ENCODE results near the gene SIX6. TPM values are rescaled to one million over a fixed set of nuclear protein-coding genes. Genes with fewer than 3 reads are reported as not detected.

SIX6 gene
- not detected in 2 replicates for total RNA-seq

GRCh38 chr14:60508707-60509437 lies at the start of gene SIX6:
Gene SIX6 (plus strand): TSS chr14:60509146. CDS start chr14:60509399, 253 bp downstream.

DNA sequence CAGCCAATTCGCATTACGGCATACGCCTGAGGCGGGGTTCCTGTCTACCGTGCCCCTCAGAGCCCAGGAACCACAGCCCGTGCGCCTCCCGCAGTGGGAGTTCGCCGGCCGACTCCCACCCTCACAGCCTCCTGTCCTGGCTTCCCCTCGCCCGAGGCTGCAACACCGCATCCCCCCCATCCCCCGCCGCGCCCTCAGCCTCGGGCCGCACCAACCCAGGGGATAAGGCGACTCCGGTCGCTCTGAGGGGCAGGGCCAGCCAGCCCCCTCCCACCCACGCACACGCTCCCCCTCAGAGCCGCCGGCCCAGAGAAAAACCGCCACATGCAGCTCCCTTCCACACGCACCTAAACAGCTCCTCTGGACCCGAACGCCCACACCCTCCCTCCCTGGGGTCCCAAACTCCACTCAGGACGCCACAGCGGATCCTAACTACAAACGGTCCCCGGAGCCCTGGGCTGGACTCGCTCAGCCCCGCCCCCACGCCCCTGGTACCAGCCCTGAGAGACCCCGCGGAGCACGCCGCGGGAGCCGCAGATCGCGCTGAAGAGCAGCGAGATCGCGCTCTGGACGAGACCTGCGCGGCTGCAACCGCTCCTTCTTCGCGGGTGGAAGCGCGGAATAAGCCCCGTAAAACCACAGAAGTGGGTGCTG lies 23.2 kb upstream of the SIX6 start, which contains the start of gene C14orf39:
TSS of gene C14orf39 (minus strand) at position 466 of the 654 bp plus-strand sequence. CDS start 985 bp downstream, outside the sequence.

Small RNA genes within 50 kb of the gene (small RNA-seq; reads per million reads assigned to genes)
- gene AL049874.4: not detected

Other genes starting within 250 kb of the SIX6 start
- gene C14orf39, start 23.1 kb upstream of the SIX6 start, total RNA-seq: 0.86 and 1.4 TPM in 2 replicates
- 63.4 and 95.4 TPM in 2 replicates for gene SIX1, start 140.3 kb downstream of the SIX6 start, total RNA-seq
- gene SIX4, start 215.2 kb downstream of the SIX6 start, total RNA-seq: 27.2 and 42.6 TPM in 2 replicates
- gene MNAT1, start 225.6 kb downstream of the SIX6 start, total RNA-seq: 65.2 and 87.8 TPM in 2 replicates

Measured in articular chondrocyte of knee joint (primary cell).